NCI-H526 treated with DMSO at 0.1 percent for 48 hours (cell line): ENCODE results near the gene USP7.

ENCODE experiments used
- DNase-seq: peaks from one replicate; lab custom pipeline; 2025; lab: John Stamatoyannopoulos, UW

Gene USP7

GRCh38 chr16:8951447-8952280 lies 12.0 kb downstream of the USP7 start:
- DNase-seq, result no peak

GRCh38 chr16:8950580-8951077 lies 13.1 kb downstream of the USP7 start:
- no peak for DNase-seq

GRCh38 chr16:8949536-8950418 lies 13.9 kb downstream of the USP7 start:
- DNase-seq, result no peak

- DNase-seq, result no peak
Observed at GRCh38 chr16:8948831-8949230, 14.9 kb downstream of the USP7 start.

- no peak for DNase-seq
Observed at GRCh38 chr16:8948069-8948593, 15.6 kb downstream of the USP7 start.

GRCh38 chr16:8946544-8946943 lies 17.2 kb downstream of the USP7 start:
- no peak for DNase-seq

- no peak for DNase-seq
Observed at GRCh38 chr16:8945626-8946296, 17.9 kb downstream of the USP7 start.

- DNase-seq, result no peak
Observed at GRCh38 chr16:8943966-8944759, 19.5 kb downstream of the USP7 start.

- no peak for DNase-seq
Observed at GRCh38 chr16:8943001-8943763, 20.5 kb downstream of the USP7 start.

- DNase-seq, result no peak
Observed at GRCh38 chr16:8941718-8942344, 21.9 kb downstream of the USP7 start.

GRCh38 chr16:8937803-8938202 lies 25.9 kb downstream of the USP7 start:
- no peak for DNase-seq

GRCh38 chr16:8936421-8936820 lies 27.3 kb downstream of the USP7 start:
- no peak for DNase-seq

GRCh38 chr16:8935989-8936388 lies 27.7 kb downstream of the USP7 start:
- no peak for DNase-seq

GRCh38 chr16:8934601-8935000 lies 29.1 kb downstream of the USP7 start:
- no peak for DNase-seq

- DNase-seq, result no peak
Observed at GRCh38 chr16:8931859-8932258, 31.8 kb downstream of the USP7 start.

- DNase-seq, result no peak
Observed at GRCh38 chr16:8929086-8929748, 34.5 kb downstream of the USP7 start.

- DNase-seq, result no peak
Observed at GRCh38 chr16:8928467-8928957, 35.2 kb downstream of the USP7 start.

GRCh38 chr16:8926827-8927226 lies 36.9 kb downstream of the USP7 start:
- no peak for DNase-seq

GRCh38 chr16:8925455-8925854 lies 38.3 kb downstream of the USP7 start:
- DNase-seq, result no peak
